Calu3 (cell line): ENCODE measurements around the gene UQCRC1. TPM values are rescaled to one million over a fixed set of nuclear protein-coding genes. Genes with fewer than 3 reads are reported as not detected.

Source experiments
- BruUV-seq: library from RNA; stranded (reverse); fragments of 400-500 nt; replicated peaks from 2 replicates; lab custom pipeline; 2021; lab: Mats Ljungman, UMichigan
- CTCF ChIA-PET: fragments of 300-600 bp; sonication (Branson Sonifier 250); formaldehyde crosslinking; loops from one replicate; lab custom pipeline; 2022; ENCODE audit warnings: antibody characterized with exemption; lab: Charles Lee
- DNase-seq: peaks from one replicate; pipeline ENCODE4 v3.0.0; 2022
- H3K27ac Mint-ChIP-seq: one replicate; pipeline ENCODE4 v1.8.0; 2022; ENCODE audit warnings: mixed read lengths; ENCODE audit not compliant: unreplicated experiment
- H3K27me3 Mint-ChIP-seq: one replicate; pipeline ENCODE4 v1.8.0; 2022; ENCODE audit warnings: mixed read lengths; ENCODE audit not compliant: unreplicated experiment
- H3K36me3 Mint-ChIP-seq: one replicate; pipeline ENCODE4 v1.8.0; 2022; ENCODE audit warnings: mild to moderate bottlenecking, moderate library complexity, mixed read lengths; ENCODE audit not compliant: insufficient read depth, unreplicated experiment
- H3K4me1 Mint-ChIP-seq: one replicate; pipeline ENCODE4 v1.8.0; 2022; ENCODE audit warnings: mild to moderate bottlenecking, low read depth, mixed read lengths; ENCODE audit not compliant: unreplicated experiment
- H3K4me3 Mint-ChIP-seq: one replicate; pipeline ENCODE4 v1.8.0; 2022; ENCODE audit warnings: mild to moderate bottlenecking, low read depth, moderate library complexity, mixed read lengths; ENCODE audit not compliant: unreplicated experiment
- H3K9me3 Mint-ChIP-seq: one replicate; pipeline ENCODE4 v1.8.0; 2022; ENCODE audit warnings: low read depth, mixed read lengths; ENCODE audit not compliant: unreplicated experiment
- intact Hi-C: fragments of 100-400 bp; cut with micrococcal nuclease; formaldehyde crosslinking; loops from one replicate; pipeline ENCODE4 v1.10.0; 2022; ENCODE audit not compliant: unreplicated experiment
- total RNA-seq: library from RNA; stranded (reverse); gene quantifications from 2 replicates; pipeline ENCODE4 v1.2.3, GENCODE V29; 2022
- TF ChIP-seq, protein P1 (sequence below): fragments of 200-600 bp; IDR thresholded peaks from one replicate; pipeline ENCODE4 v1.8.0; 2022; ENCODE audit warnings: antibody characterized with exemption; ENCODE audit not compliant: unreplicated experiment

The UQCRC1 gene
- total RNA-seq, 1 experiment from 2014 or later, result 207 TPM

GRCh38 chr3:48648188-48648850, 38.9 kb upstream of the UQCRC1 start:
- BruUV-seq, result no TSS peak
- TF ChIP-seq, protein P1, sequence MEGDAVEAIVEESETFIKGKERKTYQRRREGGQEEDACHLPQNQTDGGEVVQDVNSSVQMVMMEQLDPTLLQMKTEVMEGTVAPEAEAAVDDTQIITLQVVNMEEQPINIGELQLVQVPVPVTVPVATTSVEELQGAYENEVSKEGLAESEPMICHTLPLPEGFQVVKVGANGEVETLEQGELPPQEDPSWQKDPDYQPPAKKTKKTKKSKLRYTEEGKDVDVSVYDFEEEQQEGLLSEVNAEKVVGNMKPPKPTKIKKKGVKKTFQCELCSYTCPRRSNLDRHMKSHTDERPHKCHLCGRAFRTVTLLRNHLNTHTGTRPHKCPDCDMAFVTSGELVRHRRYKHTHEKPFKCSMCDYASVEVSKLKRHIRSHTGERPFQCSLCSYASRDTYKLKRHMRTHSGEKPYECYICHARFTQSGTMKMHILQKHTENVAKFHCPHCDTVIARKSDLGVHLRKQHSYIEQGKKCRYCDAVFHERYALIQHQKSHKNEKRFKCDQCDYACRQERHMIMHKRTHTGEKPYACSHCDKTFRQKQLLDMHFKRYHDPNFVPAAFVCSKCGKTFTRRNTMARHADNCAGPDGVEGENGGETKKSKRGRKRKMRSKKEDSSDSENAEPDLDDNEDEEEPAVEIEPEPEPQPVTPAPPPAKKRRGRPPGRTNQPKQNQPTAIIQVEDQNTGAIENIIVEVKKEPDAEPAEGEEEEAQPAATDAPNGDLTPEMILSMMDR, result no peak
- no peaks in the 10 kb centered on the region for H3K27me3 Mint-ChIP-seq
- intact Hi-C loops, result no loop called here
- H3K9me3 Mint-ChIP-seq, result no peaks in the 10 kb centered on the region
- peaks cover 41% of the 10 kb centered on the region for H3K36me3 Mint-ChIP-seq
- peaks cover 9% of the 10 kb centered on the region for H3K4me1 Mint-ChIP-seq
- DNase-seq, result no peak
- no peak overlapping the region for H3K4me3 Mint-ChIP-seq
- no peak overlapping the region for H3K27ac Mint-ChIP-seq
- CTCF ChIA-PET, result no interaction called here

DNA sequence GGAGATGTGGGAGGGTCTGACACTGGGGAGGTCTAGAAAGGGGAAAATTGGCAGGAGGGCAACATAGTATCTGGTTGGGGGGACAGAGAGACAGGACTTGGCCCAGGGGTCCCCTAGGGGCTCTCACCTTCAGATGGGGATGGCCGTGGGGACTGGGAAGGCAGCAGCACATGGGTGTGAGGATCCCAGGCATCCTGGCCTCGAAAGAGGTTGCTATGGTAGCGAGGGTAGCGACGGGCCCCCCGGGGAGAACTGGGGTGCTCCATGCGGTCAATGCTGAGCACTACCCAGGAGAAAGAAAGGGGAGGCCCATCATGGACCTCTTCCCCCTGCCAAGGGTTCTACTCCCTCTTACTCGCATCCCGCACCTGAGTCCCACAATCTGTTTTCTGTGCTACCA, 38.3 kb upstream of the UQCRC1 start:
- TF ChIP-seq, protein P1, result no peak
- CTCF ChIA-PET, result no interaction called here
- peaks cover 35% of the 10 kb centered on the region for H3K36me3 Mint-ChIP-seq
- no peak for DNase-seq
- no TSS peak for BruUV-seq
- no peaks in the 10 kb centered on the region for H3K27me3 Mint-ChIP-seq
- intact Hi-C loops, result no loop called here
- peaks cover 3% of the 10 kb centered on the region for H3K4me1 Mint-ChIP-seq
- no peaks in the 10 kb centered on the region for H3K9me3 Mint-ChIP-seq
- H3K4me3 Mint-ChIP-seq, result no peak overlapping the region
- H3K27ac Mint-ChIP-seq, result no peak overlapping the region

- CTCF ChIA-PET, result no interaction called here
- TF ChIP-seq, protein P1, result no peak
- intact Hi-C loops, result no loop called here
- Mint-ChIP-seq H3K9me3 (no peaks in the 10 kb centered on the region), H3K27me3 (no peaks in the 10 kb centered on the region), H3K4me3 (no peak overlapping the region), H3K4me1 (no peaks in the 10 kb centered on the region), H3K27ac (no peak overlapping the region), H3K36me3 (peaks cover 33% of the 10 kb centered on the region)
- no peak for DNase-seq
- no TSS peak for BruUV-seq
Observed at GRCh38 chr3:48644898-48645760, 35.7 kb upstream of the UQCRC1 start.

- Mint-ChIP-seq H3K9me3 (no peaks in the 10 kb centered on the region), H3K4me1 (no peaks in the 10 kb centered on the region), H3K36me3 (peaks cover 44% of the 10 kb centered on the region), H3K4me3 (no peak overlapping the region), H3K27me3 (no peaks in the 10 kb centered on the region), H3K27ac (peak overlapping the region; percentile 3)
- TF ChIP-seq, protein P1, result no peak
- DNase-seq, result no peak
- CTCF ChIA-PET, result no interaction called here
- intact Hi-C loops, result no loop called here
- no TSS peak for BruUV-seq
Observed at GRCh38 chr3:48642605-48643004, 33.2 kb upstream of the UQCRC1 start.
